ENCODE data around the gene POC1A. TPM values are rescaled to one million over a fixed set of nuclear protein-coding genes. Genes with fewer than 3 reads are reported as not detected.

The POC1A gene
- total RNA-seq, 1 experiment from 2014 or later: 27.1 TPM

DNA sequence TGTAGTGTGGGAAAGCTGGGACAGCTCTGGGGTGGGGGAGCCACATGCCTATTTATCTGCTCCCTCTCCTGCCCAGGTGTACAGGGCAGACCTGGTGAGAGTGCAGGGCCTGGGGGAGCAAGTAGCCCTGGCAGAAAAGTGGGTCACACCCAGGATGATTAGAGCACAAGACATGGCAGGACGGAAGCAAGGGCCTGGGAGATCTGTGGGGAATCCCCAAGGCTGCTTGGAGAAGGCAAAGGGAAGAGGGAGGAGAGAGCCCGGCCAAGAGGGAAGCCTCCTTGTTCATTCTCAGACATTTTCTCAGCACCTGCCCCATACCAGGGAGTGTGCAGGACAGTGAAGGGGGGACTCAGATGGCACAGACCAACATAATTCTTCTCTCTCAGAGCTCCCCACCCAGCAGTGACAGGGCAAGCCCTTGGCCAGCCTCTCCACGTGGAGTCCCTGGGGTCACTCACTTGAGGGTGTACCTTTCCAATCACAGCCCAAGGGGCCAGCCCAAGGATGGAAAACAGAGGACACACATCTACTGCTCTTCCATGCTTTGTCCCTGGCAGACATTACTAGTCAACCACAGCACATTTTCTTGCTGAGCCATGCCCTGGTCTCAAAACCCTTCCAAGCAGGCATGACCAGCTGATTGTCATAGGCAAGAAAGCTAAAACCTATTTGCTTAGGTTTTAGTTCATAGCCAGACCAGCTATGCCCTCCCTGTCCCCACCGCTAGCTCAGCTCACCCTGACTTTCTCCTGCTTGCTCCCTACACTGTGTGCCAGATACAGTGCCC, 92.9 kb downstream of the POC1A start:
- Histone ChIP-seq H3K4me3 (no peak overlapping the region), H3K9me3 (replicated peaks) (no peaks in the 10 kb centered on the region), H3K27ac (no peak overlapping the region), H3K36me3 (no peaks in the 10 kb centered on the region), H3K27me3 (no peaks in the 10 kb centered on the region), H3K4me1 (peaks cover 11% of the 10 kb centered on the region)
- DNase-seq: no peak

DNA sequence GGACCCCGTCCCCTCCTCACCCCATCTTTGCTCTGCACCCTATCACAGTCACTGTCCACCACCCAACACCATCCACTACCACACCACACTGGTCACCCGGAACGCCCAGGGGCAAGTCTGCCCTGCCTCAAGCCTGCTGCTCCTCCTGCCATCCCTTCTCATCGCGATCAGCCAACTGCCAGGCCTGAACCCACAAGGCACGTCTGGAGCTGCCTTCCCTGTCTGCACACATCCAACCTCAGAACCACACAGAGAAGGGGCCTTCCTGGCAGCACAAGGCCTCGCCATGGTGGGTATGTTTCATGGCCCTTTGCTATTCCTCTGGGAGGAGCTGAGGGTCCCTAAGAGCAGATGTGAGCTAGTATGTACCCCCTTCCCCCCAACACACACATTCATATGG, 94.4 kb downstream of the POC1A start:
- H3K27ac ChIP-seq: no peak overlapping the region

GRCh38 chr3:52057812-52058495, 96.3 kb downstream of the POC1A start:
- Histone ChIP-seq H3K27ac (no peak overlapping the region), H3K4me1 (peaks cover 5% of the 10 kb centered on the region), H3K36me3 (no peaks in the 10 kb centered on the region), H3K4me3 (peak overlapping the region; percentile 64), H3K27me3 (no peaks in the 10 kb centered on the region), H3K9me3 (replicated peaks) (no peaks in the 10 kb centered on the region)
- DNase-seq: no peak

More for the DNA sequence above, 94.4 kb downstream of the POC1A start:
- Histone ChIP-seq H3K36me3 (no peaks in the 10 kb centered on the region), H3K27me3 (no peaks in the 10 kb centered on the region), H3K9me3 (replicated peaks) (no peaks in the 10 kb centered on the region), H3K4me3 (no peak overlapping the region), H3K4me1 (peaks cover 11% of the 10 kb centered on the region)
- DNase-seq: no peak

- peak; percentile 99 for DNase-seq
- Histone ChIP-seq H3K4me1 (no peaks in the 10 kb centered on the region), H3K27me3 (no peaks in the 10 kb centered on the region), H3K27ac (peak overlapping the region; percentile 5; the same call in 1 of the 2 replicates), H3K36me3 (no peaks in the 10 kb centered on the region), H3K4me3 (peak overlapping the region; percentile 64), H3K9me3 (replicated peaks) (no peaks in the 10 kb centered on the region)
Measured at GRCh38 chr3:52056968-52057811, 97.0 kb downstream of the POC1A start.

- Histone ChIP-seq H3K9me3 (replicated peaks) (no peaks in the 10 kb centered on the region), H3K36me3 (no peaks in the 10 kb centered on the region), H3K4me1 (no peaks in the 10 kb centered on the region), H3K4me3 (peak within 1 kb of the TSS; percentile 64), H3K27me3 (no peaks in the 10 kb centered on the region), H3K27ac (peak within 1 kb of the TSS; percentile 5; the same call in 1 of the 2 replicates)
- peak; percentile 54 to 73 for DNase-seq
Measured at GRCh38 chr3:52056521-52056967, 97.7 kb downstream of the POC1A start, which contains the start of gene DUSP7. TSS of gene DUSP7 (minus strand) at chr3:52056571. CDS start at chr3:52056366, 205 bp downstream.

DNA sequence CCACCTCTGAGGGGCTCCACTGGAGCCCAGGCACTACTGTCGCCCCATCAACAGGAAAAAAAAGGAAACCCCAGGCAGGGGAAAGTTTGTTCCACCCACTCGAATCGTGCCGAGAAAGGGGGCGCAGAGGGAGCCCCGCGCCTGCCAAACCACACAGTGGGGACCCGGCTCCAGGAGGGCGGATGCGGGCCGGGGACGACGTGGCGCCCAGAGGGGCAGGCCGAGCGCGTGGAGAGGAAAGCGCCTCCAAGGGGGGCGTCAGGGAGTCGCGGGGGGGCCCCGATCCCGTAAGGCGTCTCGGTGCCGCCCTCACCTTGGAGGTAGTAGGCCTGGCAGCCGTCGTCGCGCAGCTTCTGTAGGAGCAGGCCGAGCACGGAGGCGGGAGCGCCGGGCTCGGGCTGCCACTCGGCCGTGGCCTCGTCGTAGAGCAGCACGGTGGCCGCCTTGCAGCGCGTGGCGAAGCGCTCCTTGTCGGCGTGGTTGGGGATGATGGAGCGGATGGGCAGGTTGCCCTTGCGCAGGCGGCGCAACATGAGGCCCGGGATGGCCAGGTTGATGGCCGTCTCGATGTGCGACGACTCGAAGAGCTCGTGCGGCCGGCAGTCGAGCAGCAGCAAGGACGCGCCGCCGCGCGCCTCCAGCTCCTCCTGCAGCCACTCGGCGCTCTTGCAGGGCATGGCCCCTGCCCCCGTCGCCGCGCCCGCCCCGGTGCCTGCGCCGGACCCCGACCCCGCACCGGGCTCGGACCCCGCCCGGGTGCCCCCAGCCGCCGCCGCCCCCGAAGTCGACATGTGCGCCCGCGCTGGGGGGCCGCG, 98.5 kb downstream of the POC1A start:
- Histone ChIP-seq H3K27ac (no peak overlapping the region), H3K27me3 (no peaks in the 10 kb centered on the region), H3K4me3 (peak overlapping the region; percentile 55), H3K9me3 (replicated peaks) (no peaks in the 10 kb centered on the region), H3K4me1 (no peaks in the 10 kb centered on the region), H3K36me3 (no peaks in the 10 kb centered on the region)
- peak; percentile 62 to 71 for DNase-seq

GRCh38 chr3:52054661-52055511, 99.3 kb downstream of the POC1A start:
- H3K4me1 ChIP-seq: no peaks in the 10 kb centered on the region
- no peaks in the 10 kb centered on the region for H3K27me3 ChIP-seq
- H3K4me3 ChIP-seq: peak overlapping the region; percentile 55
- H3K27ac ChIP-seq: no peak overlapping the region
- H3K9me3 ChIP-seq (replicated peaks): no peaks in the 10 kb centered on the region
- no peak for DNase-seq
- H3K36me3 ChIP-seq: no peaks in the 10 kb centered on the region

DNA sequence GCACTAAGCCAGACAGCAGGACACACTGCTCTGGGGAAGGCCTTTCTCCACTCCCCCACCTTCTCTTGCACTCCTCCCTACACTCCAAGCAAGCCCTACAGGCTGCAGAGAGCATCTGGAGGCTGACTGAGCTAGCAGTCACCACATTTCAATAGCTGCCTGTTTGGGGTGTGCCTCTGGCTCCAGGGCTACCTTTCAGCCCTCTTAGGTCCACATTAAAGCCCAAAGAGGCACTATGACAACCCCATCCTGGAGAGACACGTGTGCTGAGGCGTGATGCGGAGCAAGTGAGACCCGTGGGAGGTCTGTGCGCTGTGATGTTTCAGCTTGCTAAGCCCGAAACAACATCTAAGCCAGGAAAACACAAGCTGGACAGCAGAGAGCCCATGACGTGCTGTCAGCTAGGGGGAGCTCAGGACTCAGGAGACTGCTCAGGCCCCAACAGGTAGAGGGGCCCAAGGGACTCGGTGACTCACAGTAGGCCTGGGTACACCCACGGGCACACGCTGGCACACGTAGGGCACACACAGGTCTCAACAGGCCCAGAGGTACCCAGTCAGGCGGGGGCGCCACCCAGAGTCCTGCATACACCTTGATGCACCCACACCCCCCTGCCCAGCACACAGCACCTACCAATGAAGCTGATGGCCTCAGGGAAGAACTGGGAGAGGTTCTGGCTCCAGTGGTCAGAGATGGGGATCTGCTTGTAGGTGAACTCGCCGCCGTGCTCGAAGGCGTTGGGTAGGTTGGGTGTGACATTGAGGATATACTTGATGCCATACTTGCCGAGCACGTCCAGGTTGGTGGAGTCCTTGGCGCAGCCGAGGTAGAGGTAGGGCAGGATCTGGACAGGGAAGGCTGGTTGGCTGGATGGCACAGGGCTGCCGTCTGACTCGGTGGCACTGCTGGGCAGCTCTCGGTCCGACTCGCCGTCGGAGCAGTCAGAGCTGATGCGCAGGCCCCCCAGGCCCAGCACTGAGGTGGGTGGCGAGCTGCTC, 100.6 kb downstream of the POC1A start:
- Histone ChIP-seq H3K4me1 (no peaks in the 10 kb centered on the region), H3K4me3 (no peak overlapping the region), H3K27ac (no peak overlapping the region), H3K36me3 (no peaks in the 10 kb centered on the region), H3K9me3 (replicated peaks) (no peaks in the 10 kb centered on the region), H3K27me3 (no peaks in the 10 kb centered on the region)
- no peak for DNase-seq

DNA sequence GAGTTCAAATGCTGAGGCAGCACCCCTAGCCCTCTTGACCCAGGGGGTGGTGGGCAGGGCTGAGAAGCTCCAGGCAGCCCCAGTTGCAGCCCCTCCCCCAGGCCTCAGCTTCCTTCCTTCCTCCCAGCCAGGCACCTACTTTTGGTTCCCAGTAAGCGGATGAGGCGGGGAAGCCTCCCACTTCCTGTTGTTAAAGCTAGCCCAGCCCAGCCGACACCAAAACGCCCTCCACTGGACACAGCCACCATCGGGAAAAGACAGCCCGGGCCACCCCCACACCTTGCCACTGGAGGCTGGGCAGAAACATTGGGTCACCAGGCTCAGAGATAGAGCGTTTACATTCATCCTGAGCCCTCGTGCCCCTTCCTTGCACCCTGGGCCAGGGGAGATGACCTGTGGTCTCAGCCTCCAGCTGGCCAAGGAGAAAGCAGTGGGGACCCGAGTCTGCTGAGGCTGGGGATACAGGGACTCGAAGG, 101.4 kb downstream of the POC1A start:
- Histone ChIP-seq H3K36me3 (no peaks in the 10 kb centered on the region), H3K27ac (no peak overlapping the region), H3K9me3 (replicated peaks) (no peaks in the 10 kb centered on the region), H3K4me1 (no peaks in the 10 kb centered on the region), H3K27me3 (no peaks in the 10 kb centered on the region), H3K4me3 (no peak overlapping the region)
- DNase-seq: no peak

GRCh38 chr3:52051444-52051843, 102.8 kb downstream of the POC1A start:
- H3K4me1 ChIP-seq: peaks cover 7% of the 10 kb centered on the region
- H3K4me3 ChIP-seq: no peak overlapping the region
- H3K27ac ChIP-seq: no peak overlapping the region
- no peaks in the 10 kb centered on the region for H3K9me3 ChIP-seq (replicated peaks)
- no peak for DNase-seq
- H3K27me3 ChIP-seq: no peaks in the 10 kb centered on the region
- H3K36me3 ChIP-seq: no peaks in the 10 kb centered on the region

DNA sequence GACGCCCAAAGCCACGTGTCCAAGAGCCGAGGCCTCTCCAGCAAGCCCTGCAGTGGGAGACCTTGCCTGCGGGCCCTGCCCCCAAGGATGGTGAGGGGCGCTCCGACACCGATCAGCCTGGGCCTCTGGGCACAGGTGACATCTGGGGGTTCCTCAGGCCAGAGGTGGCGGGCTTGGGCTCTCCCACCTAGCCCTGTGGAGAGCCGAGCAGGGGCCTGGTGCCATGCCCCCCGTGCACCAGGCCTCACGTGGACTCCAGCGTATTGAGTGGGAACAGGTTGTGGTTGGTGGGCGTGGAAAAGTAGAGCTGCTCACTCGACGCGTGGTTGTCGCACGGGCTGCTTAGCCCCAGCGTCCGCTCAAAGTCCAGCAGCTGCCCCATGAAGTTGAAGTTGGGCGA, 103.7 kb downstream of the POC1A start:
- Histone ChIP-seq H3K4me3 (no peak overlapping the region), H3K9me3 (replicated peaks) (no peaks in the 10 kb centered on the region), H3K4me1 (peaks cover 15% of the 10 kb centered on the region), H3K27ac (no peak overlapping the region), H3K27me3 (no peaks in the 10 kb centered on the region), H3K36me3 (no peaks in the 10 kb centered on the region)
- no peak for DNase-seq

DNA sequence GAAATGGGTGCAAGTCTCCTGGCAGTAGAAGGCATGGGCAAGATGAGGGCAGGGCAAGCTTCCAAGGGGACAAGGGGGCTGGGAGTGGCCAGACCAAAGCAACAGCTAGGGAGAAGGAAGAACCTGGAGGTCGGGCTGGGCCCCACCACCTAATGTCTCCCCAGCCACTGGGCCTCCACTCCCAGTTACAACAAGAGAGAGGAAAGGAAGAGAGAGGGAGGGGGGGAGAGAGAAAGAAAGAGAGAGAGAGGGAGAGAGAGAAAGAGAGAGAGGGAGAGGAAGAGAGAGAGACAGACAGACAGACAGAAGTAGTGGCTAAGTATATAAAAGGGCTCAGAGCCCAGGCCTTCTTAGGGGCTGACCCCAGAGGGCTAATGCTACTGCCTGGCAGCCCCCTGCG, 104.7 kb downstream of the POC1A start:
- Histone ChIP-seq H3K4me1 (peaks cover 20% of the 10 kb centered on the region), H3K27me3 (no peaks in the 10 kb centered on the region), H3K4me3 (no peak overlapping the region), H3K27ac (no peak overlapping the region), H3K9me3 (replicated peaks) (no peaks in the 10 kb centered on the region), H3K36me3 (no peaks in the 10 kb centered on the region)
- no peak for DNase-seq

Data from SJCRH30 (cell line).